Measurements from ENCODE around the gene ALDH8A1.
"Not testable (repeated sequence)": the region's sequence is repeated elsewhere in the genome, so short reads cannot be mapped to it uniquely, and the experiment has no call there.

DNA sequence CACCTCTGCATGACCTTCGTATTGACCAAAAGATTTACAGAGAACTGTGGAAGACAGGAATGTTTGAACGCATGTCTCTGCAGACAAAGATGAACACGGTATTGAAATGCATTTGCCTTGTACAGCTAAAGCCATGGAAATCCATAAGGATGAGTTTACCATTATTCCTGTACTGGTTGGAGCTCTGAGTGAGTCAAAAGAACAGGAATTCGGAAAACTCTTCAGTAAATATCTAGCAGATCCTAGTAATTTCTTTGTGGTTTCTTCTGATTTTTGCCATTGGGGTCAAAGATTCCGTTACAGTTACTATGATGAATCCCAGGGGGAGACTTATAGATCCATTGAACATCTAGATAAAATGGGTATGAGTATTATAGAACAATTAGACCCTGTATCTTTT, 51.7 kb downstream of the ALDH8A1 start:
- not testable (repeated sequence) for TF ChIP-seq YY1 (IDR thresholded peaks at IDR 0.05; ENCODE audit: insufficient read depth, insufficient read length); SUZ12 (IDR thresholded peaks at IDR 0.05; ENCODE audit: extremely low read depth, insufficient read depth, insufficient read length)
